Measurements from ENCODE around the gene C10orf120. TPM values are rescaled to one million over a fixed set of nuclear protein-coding genes. Genes with fewer than 3 reads are reported as not detected.
A peak's percentile ranks its signal among the peaks of the same experiment; 100 is the strongest.

The C10orf120 gene
- total RNA-seq, 4 donors from 2014 or later = not detected

DNA sequence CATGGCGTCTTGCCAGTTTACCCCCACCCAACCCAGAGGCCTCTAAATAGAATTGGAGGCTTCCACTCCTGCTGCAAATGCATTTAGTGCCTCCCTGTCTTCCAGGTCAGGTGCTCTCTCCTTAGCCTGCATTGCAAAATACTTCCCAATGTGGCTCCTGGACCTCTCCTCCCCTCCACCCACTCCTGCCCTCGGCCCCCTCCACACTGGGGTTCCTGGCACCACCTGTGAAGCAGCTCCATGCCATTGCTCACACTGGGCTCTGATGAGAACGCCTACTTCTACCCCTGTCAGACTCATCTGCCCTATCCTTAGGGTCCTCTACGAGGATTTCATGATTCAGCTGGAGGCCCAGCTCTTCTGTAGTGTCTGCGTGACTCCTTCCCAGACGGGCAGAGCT is 37.4 kb downstream of the C10orf120 start:
- TF ChIP-seq POLR2A (IDR thresholded peaks at IDR 0.05) = no peak
- TF ChIP-seq CTCF (IDR thresholded peaks at IDR 0.05) = no peak
- Histone ChIP-seq H3K4me1 (no peaks in the 10 kb centered on the region), H3K27me3 (no peaks in the 10 kb centered on the region), H3K27ac (no peak overlapping the region), H3K9me3 (no peaks in the 10 kb centered on the region), H3K36me3 (no peaks in the 10 kb centered on the region), H3K4me3 (no peak overlapping the region)
- peak in 1 of 3 donors; percentile 8 for DNase-seq

GRCh38 chr10:122660696-122661095 is 39.0 kb downstream of the C10orf120 start:
- H3K27me3 ChIP-seq = no peaks in the 10 kb centered on the region
- H3K36me3 ChIP-seq = no peaks in the 10 kb centered on the region
- H3K4me3 ChIP-seq = no peak overlapping the region
- H3K4me1 ChIP-seq = no peaks in the 10 kb centered on the region
- no peak for TF ChIP-seq CTCF (IDR thresholded peaks at IDR 0.05)
- TF ChIP-seq POLR2A (IDR thresholded peaks at IDR 0.05) = no peak
- DNase-seq = peak in 2 of 3 donors; percentile 19 to 21
- no peak overlapping the region for H3K27ac ChIP-seq
- H3K9me3 ChIP-seq = no peaks in the 10 kb centered on the region

- no peaks in the 10 kb centered on the region for H3K36me3 ChIP-seq
- H3K27me3 ChIP-seq = no peaks in the 10 kb centered on the region
- TF ChIP-seq POLR2A (IDR thresholded peaks at IDR 0.05) = no peak
- TF ChIP-seq CTCF (IDR thresholded peaks at IDR 0.05) = no peak
- no peak overlapping the region for H3K4me3 ChIP-seq
- H3K27ac ChIP-seq = no peak overlapping the region
- H3K4me1 ChIP-seq = no peaks in the 10 kb centered on the region
- DNase-seq = peak in 2 of 3 donors; percentile 5 to 31
- H3K9me3 ChIP-seq = no peaks in the 10 kb centered on the region
Measured at GRCh38 chr10:122659651-122660050, 40.0 kb downstream of the C10orf120 start.

DNA sequence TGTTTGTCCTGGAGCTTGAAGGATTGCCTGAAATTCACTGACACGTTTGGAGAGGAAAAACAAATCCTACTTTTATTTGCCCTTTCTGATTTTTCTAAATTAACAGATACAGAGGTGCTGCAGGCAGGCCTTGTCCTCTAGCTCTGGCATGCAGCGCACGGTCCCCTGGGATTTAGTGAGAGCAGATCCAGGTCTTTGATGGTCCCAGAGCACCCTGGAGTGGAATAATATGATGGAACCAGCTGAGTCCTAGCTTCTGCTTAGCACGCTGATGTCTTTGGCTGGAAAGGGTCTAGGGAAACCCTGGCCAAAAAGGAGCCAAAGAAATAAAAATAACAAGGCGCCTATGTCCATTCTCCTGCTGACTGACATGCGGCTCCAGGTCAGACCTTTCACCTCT is 40.5 kb downstream of the C10orf120 start:
- H3K36me3 ChIP-seq = no peaks in the 10 kb centered on the region
- H3K9me3 ChIP-seq = no peaks in the 10 kb centered on the region
- TF ChIP-seq CTCF (IDR thresholded peaks at IDR 0.05) = no peak
- TF ChIP-seq POLR2A (IDR thresholded peaks at IDR 0.05) = no peak
- no peak overlapping the region for H3K27ac ChIP-seq
- no peaks in the 10 kb centered on the region for H3K4me1 ChIP-seq
- H3K27me3 ChIP-seq = no peaks in the 10 kb centered on the region
- no peak overlapping the region for H3K4me3 ChIP-seq
- peak in 2 of 3 donors; percentile 1 to 17 for DNase-seq

GRCh38 chr10:122658356-122659049 is 41.1 kb downstream of the C10orf120 start:
- DNase-seq = peak in 2 of 3 donors; percentile 15 to 23
- Histone ChIP-seq H3K4me3 (no peak overlapping the region), H3K27ac (no peak overlapping the region), H3K36me3 (no peaks in the 10 kb centered on the region), H3K9me3 (no peaks in the 10 kb centered on the region), H3K27me3 (no peaks in the 10 kb centered on the region), H3K4me1 (no peaks in the 10 kb centered on the region)
- TF ChIP-seq POLR2A (IDR thresholded peaks at IDR 0.05) (no peak), CTCF (IDR thresholded peaks at IDR 0.05) (no peak)

Measured in Peyer's patch (tissue), 4 donors.